GM20000 (cell line): ENCODE measurements around the gene KDM4B.

Source experiments
- DNase-seq: peaks from one replicate; pipeline ENCODE4 v3.0.0; 2012; ENCODE audit warnings: low spot score
- CTCF ChIP-seq: IDR thresholded peaks from 2 replicates; pipeline ENCODE4 v1.5.1; 2012; ENCODE audit warnings: mild to moderate bottlenecking, control low read depth; ENCODE audit errors: extremely low read depth, missing control alignments

Gene KDM4B

GRCh38 chr19:5057860-5058259, 88.9 kb downstream of the KDM4B start:
- no peak for TF ChIP-seq CTCF
- DNase-seq = no peak

- DNase-seq = no peak
- no peak for TF ChIP-seq CTCF
These were observed 89.8 kb downstream of the KDM4B start for GRCh38 chr19:5058521-5059212.

GRCh38 chr19:5059213-5059574, 90.3 kb downstream of the KDM4B start:
- TF ChIP-seq CTCF = no peak
- DNase-seq = no peak

- TF ChIP-seq CTCF = no peak
- no peak for DNase-seq
These were observed 90.9 kb downstream of the KDM4B start for GRCh38 chr19:5059793-5060192.

- TF ChIP-seq CTCF = no peak
- DNase-seq = no peak
These were observed 93.3 kb downstream of the KDM4B start for GRCh38 chr19:5062195-5062594.

- DNase-seq = no peak
- no peak for TF ChIP-seq CTCF
These were observed 93.9 kb downstream of the KDM4B start for GRCh38 chr19:5062799-5063198.

GRCh38 chr19:5063873-5064645, 95.1 kb downstream of the KDM4B start:
- TF ChIP-seq CTCF = no peak
- no peak for DNase-seq
